ENCODE measurements around the gene ALOX5AP. TPM values are rescaled to one million over a fixed set of nuclear protein-coding genes. Genes with fewer than 3 reads are reported as not detected.

Gene ALOX5AP
- total RNA-seq, 1 donor from 2014 or later: 5.7 TPM

DNA sequence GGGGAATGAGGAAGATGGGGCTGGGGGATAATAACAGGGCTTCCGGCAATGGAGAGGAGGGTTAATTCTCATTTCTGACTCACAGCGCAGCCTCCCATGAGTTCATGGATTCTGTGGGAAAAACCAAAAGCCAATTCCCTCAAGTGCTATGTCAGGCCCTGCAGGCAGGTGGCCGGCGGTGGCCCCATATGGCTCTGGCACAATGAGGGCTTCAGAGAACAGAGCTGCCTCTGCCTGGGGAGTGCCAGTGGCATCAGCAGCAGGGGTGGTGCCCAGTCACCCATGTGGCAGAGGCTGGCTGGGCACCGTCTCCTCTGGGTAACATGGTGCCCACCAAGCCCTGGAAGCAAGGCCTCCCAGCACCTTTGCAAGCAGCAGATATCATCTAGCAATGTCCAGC is 69.1 kb downstream of the ALOX5AP start:
- no peak for DNase-seq (ENCODE audit: low spot score in 2 of 2)
- intact Hi-C loops (cut with DNase I): loop anchor here (2.0 to 5.0 kb wide), 6 partner anchors 62 to 672 kb away; partner anchors contain the start of genes MEDAG and USPL1
- TF ChIP-seq, protein P1, sequence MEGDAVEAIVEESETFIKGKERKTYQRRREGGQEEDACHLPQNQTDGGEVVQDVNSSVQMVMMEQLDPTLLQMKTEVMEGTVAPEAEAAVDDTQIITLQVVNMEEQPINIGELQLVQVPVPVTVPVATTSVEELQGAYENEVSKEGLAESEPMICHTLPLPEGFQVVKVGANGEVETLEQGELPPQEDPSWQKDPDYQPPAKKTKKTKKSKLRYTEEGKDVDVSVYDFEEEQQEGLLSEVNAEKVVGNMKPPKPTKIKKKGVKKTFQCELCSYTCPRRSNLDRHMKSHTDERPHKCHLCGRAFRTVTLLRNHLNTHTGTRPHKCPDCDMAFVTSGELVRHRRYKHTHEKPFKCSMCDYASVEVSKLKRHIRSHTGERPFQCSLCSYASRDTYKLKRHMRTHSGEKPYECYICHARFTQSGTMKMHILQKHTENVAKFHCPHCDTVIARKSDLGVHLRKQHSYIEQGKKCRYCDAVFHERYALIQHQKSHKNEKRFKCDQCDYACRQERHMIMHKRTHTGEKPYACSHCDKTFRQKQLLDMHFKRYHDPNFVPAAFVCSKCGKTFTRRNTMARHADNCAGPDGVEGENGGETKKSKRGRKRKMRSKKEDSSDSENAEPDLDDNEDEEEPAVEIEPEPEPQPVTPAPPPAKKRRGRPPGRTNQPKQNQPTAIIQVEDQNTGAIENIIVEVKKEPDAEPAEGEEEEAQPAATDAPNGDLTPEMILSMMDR (IDR thresholded peaks at IDR 0.05): no peak
- H3K4me3 ChIP-seq: no peak overlapping the region
- H3K36me3 ChIP-seq: no peaks in the 10 kb centered on the region
- no peak overlapping the region for H3K27ac ChIP-seq
- no peaks in the 10 kb centered on the region for H3K9me3 ChIP-seq
- peaks cover 0 to 13% of the 10 kb centered on the region in 2 donors for H3K4me1 ChIP-seq
- no peaks in the 10 kb centered on the region for H3K27me3 ChIP-seq

DNA sequence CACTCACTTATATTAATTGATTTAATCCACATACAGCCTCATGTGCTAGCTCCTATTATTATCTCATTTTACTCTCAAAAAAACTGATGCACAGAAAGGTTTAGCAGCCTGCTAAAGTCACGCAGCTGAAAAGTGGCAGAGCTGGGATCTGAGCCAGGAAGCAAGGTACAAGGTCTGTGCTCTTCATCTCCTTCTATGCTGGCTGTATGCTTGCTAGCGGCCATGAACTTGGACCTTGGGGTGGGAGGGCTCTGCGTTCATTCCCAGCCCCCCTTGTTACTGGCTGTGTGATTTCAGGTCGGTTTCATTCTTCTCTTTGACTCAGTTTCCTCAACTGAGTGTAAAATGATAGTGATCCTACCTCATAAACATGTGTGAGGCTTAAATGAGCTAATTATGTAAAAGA is 69.8 kb downstream of the ALOX5AP start:
- Histone ChIP-seq H3K4me1 (peaks cover 0 to 13% of the 10 kb centered on the region in 2 donors), H3K4me3 (no peak overlapping the region), H3K36me3 (no peaks in the 10 kb centered on the region), H3K27ac (peak overlapping the region in 1 of 2 donors; percentile 27), H3K27me3 (no peaks in the 10 kb centered on the region), H3K9me3 (no peaks in the 10 kb centered on the region)
- TF ChIP-seq, protein P1 (IDR thresholded peaks at IDR 0.05): no peak
- DNase-seq (ENCODE audit: low spot score in 2 of 2): no peak
- intact Hi-C loops (cut with DNase I): loop anchor here (2.0 to 5.0 kb wide), 3 partner anchors 42 to 188 kb away; partner anchors contain the start of gene USPL1

DNA sequence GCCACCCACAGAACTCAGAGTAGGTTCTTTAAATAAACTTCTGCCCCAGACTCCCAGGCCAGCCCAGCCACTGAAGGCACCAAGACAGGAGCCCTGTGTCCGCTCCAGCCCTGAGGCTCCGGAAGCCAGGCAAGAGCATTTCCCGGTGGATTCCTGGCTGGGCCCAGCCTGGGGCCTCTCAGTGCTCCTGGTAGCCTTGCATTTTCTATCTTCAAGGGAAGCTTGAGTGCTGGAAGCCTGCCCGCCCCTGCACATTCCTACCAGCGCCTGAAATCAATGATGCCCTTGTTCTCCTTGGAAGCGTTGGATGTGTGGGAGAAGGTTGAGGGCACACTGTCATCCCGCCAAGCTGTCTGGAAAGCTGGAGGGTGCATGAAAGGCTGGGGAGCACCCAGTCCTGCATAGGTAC is 70.3 kb downstream of the ALOX5AP start:
- no peaks in the 10 kb centered on the region for H3K36me3 ChIP-seq
- no peak for DNase-seq (ENCODE audit: low spot score in 2 of 2)
- H3K9me3 ChIP-seq: no peaks in the 10 kb centered on the region
- intact Hi-C loops (cut with DNase I): loop anchor here (2.0 to 5.0 kb wide), 3 partner anchors 42 to 189 kb away; partner anchors contain the start of gene USPL1
- H3K4me1 ChIP-seq: peaks cover 0 to 13% of the 10 kb centered on the region in 2 donors
- no peaks in the 10 kb centered on the region for H3K27me3 ChIP-seq
- H3K27ac ChIP-seq: peak overlapping the region in 1 of 2 donors; percentile 27
- no peak overlapping the region for H3K4me3 ChIP-seq
- TF ChIP-seq, protein P1 (IDR thresholded peaks at IDR 0.05): no peak

GRCh38 chr13:30806784-30807183 is 71.4 kb downstream of the ALOX5AP start:
- peaks cover 0 to 13% of the 10 kb centered on the region in 2 donors for H3K4me1 ChIP-seq
- no peak overlapping the region for H3K4me3 ChIP-seq
- DNase-seq (ENCODE audit: low spot score in 2 of 2): no peak
- TF ChIP-seq, protein P1 (IDR thresholded peaks at IDR 0.05): no peak
- H3K9me3 ChIP-seq: no peaks in the 10 kb centered on the region
- no peaks in the 10 kb centered on the region for H3K36me3 ChIP-seq
- no peaks in the 10 kb centered on the region for H3K27me3 ChIP-seq
- H3K27ac ChIP-seq: peak overlapping the region in 1 of 2 donors; percentile 27
- intact Hi-C loops (cut with DNase I): loop anchor here (5.0 kb wide), 2 partner anchors 41 to 171 kb away; no protein-coding TSS in a partner anchor

GRCh38 chr13:30807392-30807791 is 72.0 kb downstream of the ALOX5AP start:
- no peak overlapping the region for H3K4me3 ChIP-seq
- no peaks in the 10 kb centered on the region for H3K27me3 ChIP-seq
- no peak for DNase-seq (ENCODE audit: low spot score in 2 of 2)
- intact Hi-C loops (cut with DNase I): loop anchor here (5.0 kb wide), 2 partner anchors 40 to 170 kb away; no protein-coding TSS in a partner anchor
- TF ChIP-seq, protein P1 (IDR thresholded peaks at IDR 0.05): no peak
- H3K9me3 ChIP-seq: no peaks in the 10 kb centered on the region
- H3K4me1 ChIP-seq: peaks cover 0 to 13% of the 10 kb centered on the region in 2 donors
- no peaks in the 10 kb centered on the region for H3K36me3 ChIP-seq
- H3K27ac ChIP-seq: peak overlapping the region in 1 of 2 donors; percentile 52
